Kidney (tissue), 14 donors: ENCODE measurements around the gene ACP2. TPM values are rescaled to one million over a fixed set of nuclear protein-coding genes. Genes with fewer than 3 reads are reported as not detected.

Experiments used
- DNase-seq, 5 donors: peaks; one replicate each; pipeline ENCODE4 v3.0.0-alpha.2; 2013 to 2020
- FAIRE-seq: peaks from 2 replicates; lab custom pipeline; 2012; peaks lifted over from hg19 to GRCh38; lab: Jason Lieb, UNC
- H3K27ac ChIP-seq, 2 donors: one replicate each; pipeline ENCODE4 v1.7.0; 2013; ENCODE audit warnings: low read depth in 2 of 2, low read length in 2 of 2, inconsistent platforms in 1 of 2
- H3K27me3 ChIP-seq: one replicate; pipeline ENCODE4 v1.7.1; 2013; ENCODE audit warnings: low read length, inconsistent platforms; ENCODE audit not compliant: control insufficient read depth, insufficient read depth
- H3K36me3 ChIP-seq, 3 donors: one replicate each; pipeline versions ENCODE4 v1.7.0 to v1.7.1; 2013; ENCODE audit warnings: low read length in 3 of 3, control low read depth in 1 of 3, inconsistent platforms in 1 of 3; ENCODE audit not compliant: insufficient read depth in 3 of 3, control insufficient read depth in 2 of 3
- H3K4me1 ChIP-seq, 3 donors: one replicate each; pipeline versions ENCODE4 v1.7.0 to v1.7.1; 2013; ENCODE audit warnings: low read length in 3 of 3, inconsistent platforms in 1 of 3, low read depth in 1 of 3; ENCODE audit not compliant: control insufficient read depth in 2 of 3, insufficient read depth in 2 of 3
- H3K4me3 ChIP-seq, 3 donors: one replicate each; pipeline versions ENCODE4 v1.7.0 to v1.8.1; 2013; ENCODE audit warnings: low read length in 3 of 3, control low read depth in 1 of 3, inconsistent platforms in 1 of 3
- H3K9ac ChIP-seq, 3 donors: one replicate each; pipeline versions ENCODE4 v1.7.0 to v1.7.1; 2013; ENCODE audit warnings: low read length in 3 of 3, control low read depth in 1 of 3, inconsistent platforms in 1 of 3
- H3K9me3 ChIP-seq, 3 donors: one replicate each; pipeline versions ENCODE4 v1.7.0 to v1.7.1; 2013; ENCODE audit warnings: low read length in 3 of 3, control low read depth in 1 of 3, inconsistent platforms in 1 of 3; ENCODE audit not compliant: control insufficient read depth in 2 of 3, insufficient read depth in 1 of 3
- intact Hi-C: fragments of 100-400 bp; cut with DNase I; formaldehyde crosslinking; loops from one replicate; pipeline ENCODE4 v1.11.1; 2022
- polyA plus RNA-seq: library from polyadenylated mRNA; stranded (reverse); fragments of 350-450 nt; fragmentation: Illumina TruSeq; extraction: RNeasy Lipid Tissue Mini Kit (QIAGEN cat#74804); gene quantifications from one replicate; pipeline ENCODE4 v1.2.3, GENCODE V29; 2014; ENCODE audit warnings: low read depth, low replicate concordance; ENCODE audit not compliant: insufficient read depth
- total RNA-seq: library from RNA; stranded (reverse); fragmentation: NEBNext Ultra II Directional; extraction: Animal tissue kit (Norgen Biotek cat#: 25700); gene quantifications from one replicate; pipeline ENCODE4 v1.2.1, GENCODE V29; 2021
- TF ChIP-seq, protein P1 (sequence below): IDR thresholded peaks from 3 replicates; pipeline ENCODE4 v1.5.1; 2012; ENCODE audit warnings: mild to moderate bottlenecking, moderate library complexity, borderline replicate concordance; ENCODE audit not compliant: insufficient read depth; ENCODE audit errors: extremely low read depth
- donor health status: control.
- donor health status: control.
- donor health status: control.
- donor health status: control.
- donor health status: control.
- donor health status: DM: yes; HTN: yes; CAD: no.
- donor health status: Normal renal cell carcinoma (clear cell type).

ACP2 gene
- total and polyA plus RNA-seq, 2 donors from 2014 or later = 45.1 to 72.7 TPM

DNA sequence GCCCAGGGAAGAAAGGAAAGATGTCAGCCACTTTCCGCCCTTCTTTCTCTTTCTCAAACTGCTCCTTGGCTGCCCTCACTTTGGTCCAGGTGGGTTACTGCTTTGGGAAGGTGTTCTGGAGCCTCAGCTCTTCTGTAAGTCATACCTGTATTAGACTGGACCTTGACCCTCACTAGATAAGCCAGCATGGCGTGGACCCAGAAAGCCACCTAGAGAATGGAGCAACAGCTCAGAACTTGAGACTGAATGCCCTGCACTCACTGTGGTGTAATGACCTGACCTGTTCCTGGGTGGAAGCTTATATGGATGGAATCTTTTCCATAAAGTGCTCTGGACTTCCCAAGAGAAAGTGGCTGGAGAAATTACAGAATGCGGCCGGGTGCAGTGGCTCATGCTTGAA, 15.6 kb downstream of the ACP2 start:
- no peak overlapping the region for H3K4me3 ChIP-seq
- H3K36me3 ChIP-seq = no peaks in the 10 kb centered on the region
- no peaks in the 10 kb centered on the region for H3K4me1 ChIP-seq
- TF ChIP-seq, protein P1, sequence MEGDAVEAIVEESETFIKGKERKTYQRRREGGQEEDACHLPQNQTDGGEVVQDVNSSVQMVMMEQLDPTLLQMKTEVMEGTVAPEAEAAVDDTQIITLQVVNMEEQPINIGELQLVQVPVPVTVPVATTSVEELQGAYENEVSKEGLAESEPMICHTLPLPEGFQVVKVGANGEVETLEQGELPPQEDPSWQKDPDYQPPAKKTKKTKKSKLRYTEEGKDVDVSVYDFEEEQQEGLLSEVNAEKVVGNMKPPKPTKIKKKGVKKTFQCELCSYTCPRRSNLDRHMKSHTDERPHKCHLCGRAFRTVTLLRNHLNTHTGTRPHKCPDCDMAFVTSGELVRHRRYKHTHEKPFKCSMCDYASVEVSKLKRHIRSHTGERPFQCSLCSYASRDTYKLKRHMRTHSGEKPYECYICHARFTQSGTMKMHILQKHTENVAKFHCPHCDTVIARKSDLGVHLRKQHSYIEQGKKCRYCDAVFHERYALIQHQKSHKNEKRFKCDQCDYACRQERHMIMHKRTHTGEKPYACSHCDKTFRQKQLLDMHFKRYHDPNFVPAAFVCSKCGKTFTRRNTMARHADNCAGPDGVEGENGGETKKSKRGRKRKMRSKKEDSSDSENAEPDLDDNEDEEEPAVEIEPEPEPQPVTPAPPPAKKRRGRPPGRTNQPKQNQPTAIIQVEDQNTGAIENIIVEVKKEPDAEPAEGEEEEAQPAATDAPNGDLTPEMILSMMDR = no peak
- no peak overlapping the region for H3K27ac ChIP-seq
- intact Hi-C loops = no loop called here
- no peaks in the 10 kb centered on the region for H3K27me3 ChIP-seq
- DNase-seq (no peak), FAIRE-seq (no peak)
- H3K9ac ChIP-seq = no peak overlapping the region
- no peaks in the 10 kb centered on the region for H3K9me3 ChIP-seq

DNA sequence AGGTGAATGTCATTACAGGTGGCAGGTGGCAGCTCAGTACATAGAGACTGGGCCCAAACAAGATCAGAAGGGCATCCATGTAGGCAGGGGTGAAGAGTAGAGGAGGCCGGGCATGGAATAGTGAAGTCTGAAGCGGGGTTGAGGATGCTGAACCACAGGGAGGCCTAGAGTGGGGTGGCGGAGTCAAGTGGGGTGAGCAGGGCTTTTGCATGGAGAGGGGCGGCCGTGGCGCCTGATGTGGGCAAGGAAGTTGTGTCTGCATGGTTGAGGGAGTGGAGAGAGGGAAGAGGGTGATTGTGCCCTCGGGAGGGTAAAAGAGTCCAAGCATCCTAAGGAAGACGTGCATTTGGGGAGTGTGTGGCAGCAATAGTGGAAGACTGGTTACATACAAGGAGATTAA, 19.5 kb downstream of the ACP2 start:
- Histone ChIP-seq H3K9me3 (no peaks in the 10 kb centered on the region), H3K27me3 (no peaks in the 10 kb centered on the region), H3K4me3 (no peak overlapping the region), H3K27ac (no peak overlapping the region), H3K9ac (no peak overlapping the region), H3K4me1 (no peaks in the 10 kb centered on the region), H3K36me3 (no peaks in the 10 kb centered on the region)
- DNase-seq (no peak), FAIRE-seq (no peak)
- intact Hi-C loops = no loop called here
- TF ChIP-seq, protein P1 = no peak

DNA sequence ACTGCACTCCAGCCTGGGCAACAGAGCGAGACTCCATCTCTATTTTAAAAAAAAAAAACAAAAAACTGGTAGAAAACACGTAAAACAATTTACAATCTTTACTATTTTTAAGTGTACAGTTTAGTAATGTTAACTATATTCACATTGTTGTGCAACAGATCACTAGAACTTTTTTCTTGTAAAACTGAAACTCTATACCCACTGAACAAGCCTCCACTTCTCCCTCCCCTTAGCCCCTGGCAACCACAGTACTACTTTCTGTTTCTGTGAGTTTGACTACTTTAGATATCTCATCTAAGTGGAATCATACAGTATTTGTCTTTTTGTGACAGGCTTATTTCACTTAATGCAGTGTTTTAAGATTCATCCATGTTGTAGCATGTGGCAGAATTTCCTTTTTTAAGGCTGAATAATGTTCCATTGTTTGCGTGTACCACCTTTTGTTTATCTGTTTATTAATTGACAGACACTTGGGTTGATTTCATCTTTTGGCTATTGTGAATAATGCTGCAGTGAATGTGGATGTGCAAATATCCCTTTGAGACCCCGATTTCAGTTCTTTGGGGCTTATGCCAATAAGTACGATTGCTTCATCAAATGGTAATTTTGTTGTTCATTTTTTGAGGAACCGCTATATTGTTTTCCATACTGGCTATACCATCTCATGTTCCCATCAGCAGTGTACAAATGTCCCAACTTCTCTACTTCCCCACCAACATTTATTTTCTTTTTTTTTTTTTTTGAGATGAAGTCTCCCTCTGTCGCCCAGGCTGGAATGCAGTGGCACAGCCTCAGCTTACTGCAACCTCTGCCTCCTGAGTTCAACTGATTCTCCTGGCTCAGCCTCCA, 22.8 kb downstream of the ACP2 start:
- no peaks in the 10 kb centered on the region for H3K36me3 ChIP-seq
- no peak overlapping the region for H3K9ac ChIP-seq
- no peak overlapping the region for H3K27ac ChIP-seq
- FAIRE-seq = no peak
- DNase-seq = no peak
- no peak overlapping the region for H3K4me3 ChIP-seq
- intact Hi-C loops = no loop called here
- H3K27me3 ChIP-seq = no peaks in the 10 kb centered on the region
- H3K4me1 ChIP-seq = no peaks in the 10 kb centered on the region
- TF ChIP-seq, protein P1 = no peak
- H3K9me3 ChIP-seq = no peaks in the 10 kb centered on the region
